22Rv1 (cell line): Measurements from ENCODE around the gene FRMD1.

Source experiments
- H3K27ac ChIP-seq: fragments of 450-650 bp; 2 replicates; pipeline ENCODE4 v1.5.1; 2017
- ZFX ChIP-seq: fragments of 450-650 bp; IDR thresholded peaks from 2 replicates; pipeline ENCODE4 v1.6.1; 2017; ENCODE audit warnings: antibody characterized with exemption, borderline replicate concordance
- TF ChIP-seq, protein P1 (sequence below): fragments of 450-650 bp; IDR thresholded peaks from 2 replicates; pipeline ENCODE4 v1.5.1; 2017; ENCODE audit warnings: mild to moderate bottlenecking

Gene FRMD1

DNA sequence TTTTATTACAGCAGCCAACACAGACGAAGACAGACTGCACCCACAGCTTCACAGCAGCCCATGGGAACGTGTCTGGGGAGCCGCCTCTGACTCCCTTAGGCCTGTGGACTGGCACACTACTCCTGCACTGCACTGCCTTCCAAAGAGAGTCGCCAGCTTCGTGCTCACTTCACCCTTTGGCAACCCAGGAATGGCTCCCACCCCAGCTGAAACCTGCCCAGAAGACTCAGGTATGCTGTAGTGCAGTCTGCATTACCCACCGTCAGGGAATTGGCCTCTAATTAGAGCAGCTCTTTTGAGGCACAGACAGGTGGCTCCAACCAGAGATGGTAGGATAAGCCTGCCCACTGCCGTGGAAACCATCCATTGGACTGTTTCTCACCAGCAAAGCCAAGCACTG is 39.9 kb upstream of the FRMD1 start:
- TF ChIP-seq, protein P1, sequence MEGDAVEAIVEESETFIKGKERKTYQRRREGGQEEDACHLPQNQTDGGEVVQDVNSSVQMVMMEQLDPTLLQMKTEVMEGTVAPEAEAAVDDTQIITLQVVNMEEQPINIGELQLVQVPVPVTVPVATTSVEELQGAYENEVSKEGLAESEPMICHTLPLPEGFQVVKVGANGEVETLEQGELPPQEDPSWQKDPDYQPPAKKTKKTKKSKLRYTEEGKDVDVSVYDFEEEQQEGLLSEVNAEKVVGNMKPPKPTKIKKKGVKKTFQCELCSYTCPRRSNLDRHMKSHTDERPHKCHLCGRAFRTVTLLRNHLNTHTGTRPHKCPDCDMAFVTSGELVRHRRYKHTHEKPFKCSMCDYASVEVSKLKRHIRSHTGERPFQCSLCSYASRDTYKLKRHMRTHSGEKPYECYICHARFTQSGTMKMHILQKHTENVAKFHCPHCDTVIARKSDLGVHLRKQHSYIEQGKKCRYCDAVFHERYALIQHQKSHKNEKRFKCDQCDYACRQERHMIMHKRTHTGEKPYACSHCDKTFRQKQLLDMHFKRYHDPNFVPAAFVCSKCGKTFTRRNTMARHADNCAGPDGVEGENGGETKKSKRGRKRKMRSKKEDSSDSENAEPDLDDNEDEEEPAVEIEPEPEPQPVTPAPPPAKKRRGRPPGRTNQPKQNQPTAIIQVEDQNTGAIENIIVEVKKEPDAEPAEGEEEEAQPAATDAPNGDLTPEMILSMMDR: no peak
- no peak for TF ChIP-seq ZFX
- no peak overlapping the region for H3K27ac ChIP-seq

DNA sequence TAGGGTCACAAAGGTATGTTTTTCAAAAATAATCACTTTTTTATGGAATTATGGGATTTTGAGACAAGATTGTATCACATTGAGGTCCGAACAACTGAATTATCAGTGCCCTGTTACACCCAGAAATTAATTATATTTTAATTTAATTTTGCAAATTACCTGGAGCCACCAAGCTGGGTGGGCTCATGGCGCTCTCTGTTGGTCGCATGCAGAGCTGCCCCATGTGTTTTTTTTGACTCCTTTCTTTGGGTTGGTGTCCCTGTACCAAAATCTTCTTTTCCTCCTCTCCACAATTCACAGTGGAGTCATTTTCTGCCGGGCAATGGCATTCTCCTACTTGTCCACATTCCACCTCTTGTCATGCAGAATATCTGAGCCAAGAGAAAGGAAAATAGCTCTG is 38.9 kb upstream of the FRMD1 start:
- TF ChIP-seq ZFX: no peak
- TF ChIP-seq, protein P1: peak; percentile 40
- H3K27ac ChIP-seq: no peak overlapping the region

DNA sequence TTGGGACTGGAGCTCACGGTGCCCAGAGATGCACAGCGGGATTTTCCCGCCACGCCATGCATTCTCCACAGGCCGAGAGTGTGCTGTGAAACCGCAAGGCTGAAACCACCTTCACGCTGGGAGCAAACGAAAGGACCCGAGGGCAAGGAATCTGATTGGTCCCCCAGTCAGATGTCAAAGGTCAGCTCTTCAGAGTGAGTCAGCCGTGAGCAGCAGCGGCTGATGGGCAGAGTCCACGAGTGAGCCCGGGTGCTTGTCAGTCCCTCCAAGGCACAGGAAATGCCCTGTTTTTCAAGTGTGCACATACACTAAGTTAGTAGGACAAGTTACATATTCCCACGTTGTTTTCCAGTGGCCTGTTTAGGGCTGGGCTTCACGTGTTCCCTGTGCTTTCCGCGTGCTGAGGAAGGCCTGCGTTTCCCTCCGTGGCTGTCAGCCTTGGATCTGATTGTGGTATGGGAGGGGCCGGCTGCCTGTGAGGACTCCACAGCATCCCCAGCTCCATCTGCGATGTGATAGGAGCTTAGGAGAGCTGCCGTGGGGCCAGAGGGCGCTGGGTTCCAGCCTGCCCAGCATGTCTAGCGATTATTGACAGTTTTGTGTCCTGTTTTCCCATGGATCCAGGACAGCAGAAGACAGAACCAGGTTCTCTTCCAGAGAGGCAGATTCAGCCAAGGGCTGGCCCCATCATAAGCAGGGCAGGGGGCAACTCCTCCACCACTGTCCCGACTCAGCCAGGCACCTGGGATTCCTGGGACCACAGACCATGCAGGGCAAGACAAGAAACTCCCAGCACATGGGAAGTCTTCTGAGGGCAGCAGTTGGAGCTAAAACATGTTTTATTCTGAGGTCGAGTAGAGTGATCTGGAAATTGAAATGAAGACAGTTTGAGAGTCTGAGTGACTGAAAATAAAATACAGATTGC is 38.2 kb upstream of the FRMD1 start:
- TF ChIP-seq, protein P1: no peak
- no peak for TF ChIP-seq ZFX
- no peak overlapping the region for H3K27ac ChIP-seq

DNA sequence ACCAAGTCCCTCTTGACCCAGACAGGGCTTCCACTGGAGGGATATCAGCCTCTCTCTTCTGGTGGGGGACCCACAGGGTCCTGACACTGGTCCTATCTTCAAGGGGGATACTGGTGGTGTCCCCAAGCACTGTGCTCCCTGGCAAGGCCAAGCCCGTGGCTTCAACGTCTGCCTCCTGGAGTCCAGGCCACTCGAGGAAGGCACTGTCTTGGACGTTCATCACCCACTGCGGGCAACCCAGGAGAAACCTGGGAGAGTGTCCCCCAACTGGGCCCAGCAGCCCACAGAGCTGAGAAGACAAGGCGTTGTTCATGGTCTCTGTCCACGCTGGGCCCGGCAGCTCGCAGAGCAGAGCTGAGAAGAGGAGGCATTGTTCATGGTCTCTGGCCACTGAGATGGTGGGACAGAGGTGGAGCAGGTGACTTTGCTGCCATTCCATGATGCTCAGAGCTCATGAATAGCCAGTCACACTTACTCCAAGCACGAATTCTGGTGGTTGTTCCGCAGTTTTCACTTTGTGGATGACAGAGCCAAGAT is 37.5 kb upstream of the FRMD1 start:
- no peak overlapping the region for H3K27ac ChIP-seq
- no peak for TF ChIP-seq ZFX
- TF ChIP-seq, protein P1: no peak

DNA sequence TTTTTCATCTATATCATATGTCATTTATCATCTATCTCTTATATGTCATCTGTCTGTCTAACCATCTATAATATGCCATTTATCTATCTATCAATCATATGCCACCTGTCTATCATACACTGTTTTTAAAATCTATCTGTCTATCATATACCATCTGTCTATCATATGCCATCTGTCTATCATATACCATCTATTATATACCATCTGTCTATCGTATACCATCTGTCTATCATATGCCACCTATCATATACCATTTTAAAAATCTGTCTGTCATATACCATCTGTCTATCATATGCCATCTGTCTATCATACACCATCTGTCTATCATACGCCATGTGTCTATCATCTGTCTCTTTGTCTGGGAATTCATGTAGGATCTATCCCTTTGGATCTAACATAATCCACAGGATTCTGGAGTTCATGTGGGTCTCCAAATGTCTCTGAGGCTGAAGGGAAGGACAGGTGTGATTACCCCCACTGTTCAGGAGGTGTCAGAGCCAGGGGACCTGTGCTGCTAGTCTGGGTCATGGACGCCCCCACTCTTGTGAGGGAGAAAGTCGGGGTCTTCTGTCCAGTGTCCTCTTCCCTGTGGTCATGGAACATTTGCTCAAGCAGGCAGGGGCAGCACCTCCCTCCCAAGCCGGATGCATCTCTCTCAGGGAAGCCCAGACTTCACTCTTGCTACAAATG is 36.9 kb upstream of the FRMD1 start:
- H3K27ac ChIP-seq: no peak overlapping the region
- TF ChIP-seq, protein P1: no peak
- no peak for TF ChIP-seq ZFX

DNA sequence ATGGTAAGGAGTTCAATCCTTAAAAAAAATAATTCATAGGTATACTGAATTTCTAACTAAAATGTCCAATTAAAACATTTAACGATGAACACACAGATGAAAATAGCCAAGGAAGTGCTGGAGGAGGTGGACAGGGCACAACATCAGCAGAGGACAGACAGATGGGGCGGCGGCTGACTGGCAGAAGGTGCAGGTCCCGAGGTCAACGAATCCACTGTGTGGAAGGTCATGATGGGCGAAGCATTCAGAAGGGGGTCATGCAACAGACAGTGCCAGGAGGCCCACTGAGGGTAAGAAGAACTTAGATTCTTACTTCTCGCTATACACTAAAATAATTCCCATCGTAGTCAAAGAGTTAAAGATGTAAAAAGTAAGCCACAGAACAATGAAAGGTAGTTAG is 34.2 kb upstream of the FRMD1 start:
- TF ChIP-seq, protein P1: no peak
- no peak overlapping the region for H3K27ac ChIP-seq

DNA sequence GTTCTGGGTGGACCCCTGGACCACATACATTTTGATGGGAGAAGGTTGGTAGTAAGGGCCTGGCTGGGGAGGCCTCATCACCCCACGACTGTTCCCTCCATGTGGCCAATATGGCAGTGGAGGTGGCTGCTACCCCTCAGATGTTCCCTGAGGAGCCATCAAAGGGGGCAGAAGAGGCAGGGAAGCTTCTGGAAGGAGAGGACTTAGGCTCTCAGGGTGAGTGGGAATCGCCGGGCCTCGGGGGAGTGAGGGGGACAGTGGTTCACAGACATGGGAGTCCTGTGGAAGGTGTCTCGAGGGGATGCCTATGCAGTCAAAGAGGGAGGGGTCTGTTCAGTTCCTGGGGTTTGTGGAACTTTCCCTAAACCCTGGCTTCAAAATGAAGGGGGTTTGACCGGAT is 32.9 kb upstream of the FRMD1 start:
- no peak overlapping the region for H3K27ac ChIP-seq
- no peak for TF ChIP-seq ZFX
- TF ChIP-seq, protein P1: no peak
